NT2/D1 (cell line): ENCODE data around the gene ROBO1.

Experiments used
- SUZ12 ChIP-seq: IDR thresholded peaks from 2 replicates; pipeline ENCODE4 v1.6.1; 2011; ENCODE audit not compliant: insufficient read length, insufficient read depth; ENCODE audit errors: extremely low read depth
- YY1 ChIP-seq: IDR thresholded peaks from 2 replicates; pipeline ENCODE4 v1.6.1; 2011; ENCODE audit not compliant: insufficient read length, insufficient read depth
- ZNF274 ChIP-seq: IDR thresholded peaks from 2 replicates; pipeline ENCODE4 v1.6.1; 2011; ENCODE audit warnings: mild to moderate bottlenecking, low read depth, low read length

DNA sequence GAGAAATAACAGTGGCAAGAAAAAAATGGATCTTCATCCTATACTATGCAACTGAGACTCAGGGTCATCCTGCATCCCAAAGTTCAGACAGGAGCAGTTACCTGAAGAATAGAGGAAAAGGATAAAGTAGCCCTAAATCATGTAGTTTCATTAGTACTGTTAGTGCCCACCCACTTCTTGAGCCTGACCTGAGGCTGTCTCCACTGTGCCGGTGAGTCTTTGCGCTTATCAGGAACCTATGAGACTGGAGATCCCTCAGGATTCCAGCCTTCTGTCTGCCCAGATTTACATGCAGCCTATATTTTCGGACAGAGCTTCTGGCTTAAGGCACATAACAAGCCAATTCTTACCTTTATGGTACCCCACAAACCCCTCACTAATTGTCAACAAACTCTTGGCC, 791.6 kb downstream of the ROBO1 start:
- no peak for TF ChIP-seq YY1
- no peak for TF ChIP-seq SUZ12
- no peak for TF ChIP-seq ZNF274
